Measurements from ENCODE around the gene CSAD.

The CSAD gene, protein sequence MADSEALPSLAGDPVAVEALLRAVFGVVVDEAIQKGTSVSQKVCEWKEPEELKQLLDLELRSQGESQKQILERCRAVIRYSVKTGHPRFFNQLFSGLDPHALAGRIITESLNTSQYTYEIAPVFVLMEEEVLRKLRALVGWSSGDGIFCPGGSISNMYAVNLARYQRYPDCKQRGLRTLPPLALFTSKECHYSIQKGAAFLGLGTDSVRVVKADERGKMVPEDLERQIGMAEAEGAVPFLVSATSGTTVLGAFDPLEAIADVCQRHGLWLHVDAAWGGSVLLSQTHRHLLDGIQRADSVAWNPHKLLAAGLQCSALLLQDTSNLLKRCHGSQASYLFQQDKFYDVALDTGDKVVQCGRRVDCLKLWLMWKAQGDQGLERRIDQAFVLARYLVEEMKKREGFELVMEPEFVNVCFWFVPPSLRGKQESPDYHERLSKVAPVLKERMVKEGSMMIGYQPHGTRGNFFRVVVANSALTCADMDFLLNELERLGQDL

DNA sequence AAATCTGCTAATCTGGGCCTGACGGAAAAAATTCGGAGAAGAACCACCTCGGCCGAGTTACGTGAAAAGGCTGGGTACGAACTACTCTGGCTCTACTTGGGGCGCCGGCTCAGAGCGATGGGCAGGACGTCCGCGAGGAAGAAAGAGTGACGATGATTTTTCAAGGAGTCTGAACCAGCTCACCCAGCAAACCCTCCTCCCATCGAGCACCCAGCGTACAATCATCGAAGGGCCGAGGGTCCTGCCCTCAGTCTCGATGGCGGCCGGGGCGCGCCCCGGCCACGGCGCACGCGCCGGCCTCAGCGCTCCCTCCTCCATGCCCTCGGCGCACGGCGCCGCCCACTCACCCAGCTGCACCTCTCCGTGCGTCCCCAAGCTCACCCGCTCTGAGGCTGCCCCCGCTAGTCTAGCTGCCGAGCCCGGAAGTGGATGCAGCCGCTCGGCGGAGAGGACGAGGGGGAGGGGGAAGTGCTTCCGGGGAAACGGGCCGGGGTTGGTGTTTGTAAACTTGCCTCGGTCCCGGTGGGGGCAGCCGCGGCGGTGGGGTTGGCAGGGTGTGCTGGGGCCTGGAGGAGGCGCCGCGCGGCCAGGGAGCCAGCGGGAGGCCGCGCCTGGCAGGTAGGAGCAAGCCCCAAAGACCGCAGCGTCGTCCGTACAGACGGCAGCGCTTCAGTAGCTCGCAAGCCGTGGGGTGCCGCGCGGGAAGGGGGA, at the start of gene CSAD, which contains the start of gene ZNF740:
Gene CSAD (minus strand): TSS at position 706 of the 711 bp plus-strand sequence. CDS start 7,455 bp downstream, outside the sequence.
Gene ZNF740 (plus strand): TSS at position 503 of the 711 bp plus-strand sequence. CDS start 1,262 bp downstream, outside the sequence.
- DNase-seq: peak; percentile 98

DNA sequence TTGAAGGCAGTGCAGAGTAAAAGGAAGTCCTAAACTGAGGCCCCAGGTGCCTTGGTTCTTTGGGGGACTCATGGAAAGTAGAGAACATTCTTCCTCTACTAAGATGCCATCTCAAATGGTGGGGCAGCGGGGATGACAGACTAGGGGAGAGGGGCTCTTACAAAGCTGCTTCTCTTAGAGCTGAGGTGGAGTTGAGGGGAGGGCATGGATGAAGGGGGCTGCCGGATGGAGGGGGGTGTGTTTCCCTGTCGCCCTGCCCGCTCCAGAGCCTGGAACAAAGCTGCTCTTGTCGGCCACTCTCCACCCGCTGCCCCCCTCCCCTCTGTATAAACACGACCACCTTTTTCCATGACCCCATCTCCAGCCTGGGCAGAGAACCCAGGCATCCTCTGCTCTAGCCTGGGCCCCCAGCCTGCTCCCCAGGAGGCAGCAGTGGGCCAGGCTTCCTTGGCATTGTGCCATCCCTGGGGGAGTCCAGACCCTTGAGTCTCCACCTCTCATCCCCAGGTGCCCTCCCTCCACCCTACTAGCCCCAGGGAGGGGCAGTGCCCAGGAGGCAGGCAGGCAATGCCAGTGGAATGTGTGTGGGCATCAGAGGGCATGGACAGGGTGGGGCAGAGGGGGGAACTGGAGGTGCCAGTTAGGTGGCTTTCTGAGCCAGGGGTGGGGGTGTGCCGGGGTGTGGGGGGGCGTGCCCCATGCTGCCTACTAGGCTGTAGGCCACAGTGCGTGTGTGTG, 49.6 kb upstream of the CSAD start:
- no peak for DNase-seq

- no peak for DNase-seq
Observed at GRCh38 chr12:53229454-53229853, 48.7 kb upstream of the CSAD start.

GRCh38 chr12:53227836-53228235, 47.1 kb upstream of the CSAD start:
- no peak for DNase-seq

DNA sequence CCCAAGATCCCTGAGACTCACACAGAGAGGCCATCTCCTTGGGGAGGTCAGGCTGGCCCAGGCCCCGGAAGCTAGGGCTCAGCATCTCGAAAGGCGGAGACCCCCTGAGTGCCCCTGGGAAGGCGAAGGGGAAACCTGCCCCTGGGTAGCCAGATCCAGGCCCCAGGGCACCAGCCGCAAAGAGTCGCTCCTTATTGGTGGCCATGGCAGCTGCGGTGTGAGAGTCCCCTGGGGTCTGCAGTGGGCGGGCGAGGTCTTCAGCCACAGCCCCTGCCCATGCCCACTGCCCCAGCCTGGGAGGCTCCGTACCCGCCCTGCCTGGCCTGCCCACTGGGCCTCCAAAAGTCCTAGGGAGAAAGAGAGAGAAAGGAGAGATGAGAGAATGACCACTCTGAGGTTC, 46.6 kb upstream of the CSAD start:
- DNase-seq: no peak

DNA sequence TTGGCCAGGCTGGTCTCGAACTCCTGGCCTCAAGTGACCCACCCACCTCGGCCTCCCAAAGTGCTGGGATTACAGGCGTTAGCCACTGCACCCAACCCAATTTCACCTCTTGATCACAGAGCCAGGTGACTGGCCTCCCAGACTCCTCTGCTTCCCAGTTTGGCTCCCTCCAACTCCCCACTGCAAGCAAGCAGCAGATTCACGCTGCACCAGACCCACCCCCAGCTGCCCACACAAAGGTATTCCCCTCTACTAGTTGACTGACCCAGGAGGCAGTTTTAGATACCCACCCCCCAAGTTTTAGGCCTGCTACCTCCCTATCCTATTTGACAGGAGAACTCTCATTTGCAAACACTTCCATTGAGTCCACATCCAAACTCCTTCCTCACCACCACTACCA, 46.1 kb upstream of the CSAD start:
- no peak for DNase-seq

- no peak for DNase-seq
Observed at GRCh38 chr12:53225635-53226424, 45.1 kb upstream of the CSAD start.

GRCh38 chr12:53224897-53225634, 44.3 kb upstream of the CSAD start:
- DNase-seq: no peak

DNA sequence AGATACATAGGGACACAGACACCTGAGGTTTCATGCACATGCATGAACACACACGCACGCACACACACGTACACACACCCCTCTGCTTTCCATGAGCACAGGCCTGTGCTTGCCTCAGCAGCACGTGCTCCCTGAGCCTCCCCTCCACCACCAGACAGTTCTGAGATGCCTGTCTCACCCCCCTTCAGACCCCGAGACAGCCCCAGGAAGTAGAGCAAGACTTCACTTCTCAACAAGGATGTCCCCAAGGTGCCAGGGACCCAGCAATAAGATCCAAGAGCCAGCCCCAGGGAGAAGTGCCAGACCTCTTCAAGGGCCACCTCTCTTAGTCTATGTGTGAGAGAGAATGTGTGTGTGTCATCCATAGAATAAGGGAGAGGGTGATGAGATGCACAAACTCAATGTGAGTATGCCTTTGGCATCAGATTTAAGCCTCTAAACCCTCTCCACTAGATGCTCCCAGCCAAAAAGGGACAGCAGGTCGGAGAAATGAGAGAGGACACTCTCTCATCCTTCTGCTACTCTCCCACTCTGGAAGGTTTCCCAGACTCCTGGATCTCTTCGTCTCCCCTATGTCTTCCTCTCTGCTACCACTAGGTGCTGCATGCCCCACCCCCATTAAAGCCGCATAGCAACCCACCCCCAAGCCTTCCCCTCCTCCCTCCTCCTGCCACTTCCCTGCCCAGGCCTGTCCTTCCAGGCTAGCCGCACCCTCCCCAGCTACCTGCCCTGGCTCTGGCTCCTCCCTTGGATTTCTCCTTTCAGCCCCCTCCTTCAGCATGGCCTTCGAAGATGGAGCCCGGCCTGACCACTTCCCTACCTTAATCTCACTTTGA, 43.6 kb upstream of the CSAD start:
- DNase-seq: no peak

- no peak for DNase-seq
Observed at GRCh38 chr12:53223389-53224060, 42.8 kb upstream of the CSAD start.

- no peak for DNase-seq
Observed at GRCh38 chr12:53222806-53223261, 42.1 kb upstream of the CSAD start.

GRCh38 chr12:53222170-53222721, 41.5 kb upstream of the CSAD start:
- no peak for DNase-seq

DNA sequence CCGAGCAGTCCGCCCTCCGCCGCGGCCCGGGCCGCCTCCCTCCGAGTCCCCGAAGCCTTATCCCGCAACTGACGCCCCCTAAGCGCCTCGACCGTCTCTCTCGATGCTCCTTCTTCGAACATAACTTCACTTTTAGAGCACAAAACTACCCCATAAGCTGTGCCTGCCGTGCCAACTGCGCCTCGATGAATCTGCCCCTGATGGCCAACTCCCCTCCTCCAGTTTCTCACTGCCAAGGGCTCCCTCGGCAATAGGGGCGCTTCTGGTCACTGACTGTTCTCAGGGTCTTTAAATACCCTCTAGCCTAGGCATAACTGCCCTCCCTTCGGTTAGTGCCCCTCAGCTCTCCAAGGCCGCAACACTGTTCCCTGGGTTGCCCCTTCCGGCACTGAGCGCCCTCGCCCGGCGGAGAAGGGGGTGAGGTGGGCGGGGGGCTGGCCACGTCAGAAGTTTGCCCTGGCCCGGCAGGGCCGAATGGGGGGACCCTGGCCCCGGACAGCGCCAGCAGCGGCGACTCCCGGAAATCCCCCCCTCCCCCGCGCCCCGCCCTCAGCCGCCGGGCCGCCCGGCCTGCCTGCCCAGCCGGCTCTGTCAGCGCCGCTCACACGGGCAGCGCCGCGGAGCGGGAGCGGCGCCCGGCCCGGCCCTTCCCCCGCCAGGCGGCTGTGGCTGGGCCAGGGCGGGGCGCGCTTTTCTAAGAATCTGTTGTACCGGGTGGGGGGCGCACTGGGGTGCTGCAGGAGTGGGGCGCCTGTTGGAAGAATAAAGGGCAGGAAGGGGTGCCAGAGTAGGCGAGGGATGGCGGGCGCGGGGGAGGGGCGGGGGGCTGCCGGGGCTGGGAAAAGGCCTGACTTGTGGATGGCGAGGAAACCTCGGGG, 40.7 kb upstream of the CSAD start:
- DNase-seq: peak; percentile 66

DNA sequence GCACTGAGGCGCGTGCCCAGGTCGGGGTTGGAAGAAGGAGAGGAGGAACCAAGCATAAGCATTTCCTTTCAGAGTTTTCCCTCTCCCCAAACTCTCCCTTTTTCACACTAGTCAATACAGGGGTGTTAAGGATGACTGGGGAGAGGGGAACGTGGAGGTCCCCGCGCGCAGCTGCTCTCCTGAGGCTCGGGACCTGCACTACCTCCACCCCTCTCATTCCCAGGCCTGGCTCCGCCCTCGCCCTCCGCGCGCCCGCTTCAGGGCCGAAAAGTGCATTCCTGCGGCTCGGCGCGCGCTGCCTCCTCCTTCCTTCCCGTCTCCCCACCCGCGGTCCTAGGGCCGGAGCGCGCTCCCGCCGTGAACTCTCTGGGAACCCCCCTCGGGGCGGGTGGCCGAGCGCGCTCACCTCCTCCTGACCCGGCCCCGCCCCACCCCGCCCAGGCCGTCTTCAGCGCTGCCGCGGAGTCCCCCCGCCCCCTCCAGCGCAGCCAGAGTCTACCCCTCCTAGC, 40.0 kb upstream of the CSAD start:
- peak; percentile 84 for DNase-seq

DNA sequence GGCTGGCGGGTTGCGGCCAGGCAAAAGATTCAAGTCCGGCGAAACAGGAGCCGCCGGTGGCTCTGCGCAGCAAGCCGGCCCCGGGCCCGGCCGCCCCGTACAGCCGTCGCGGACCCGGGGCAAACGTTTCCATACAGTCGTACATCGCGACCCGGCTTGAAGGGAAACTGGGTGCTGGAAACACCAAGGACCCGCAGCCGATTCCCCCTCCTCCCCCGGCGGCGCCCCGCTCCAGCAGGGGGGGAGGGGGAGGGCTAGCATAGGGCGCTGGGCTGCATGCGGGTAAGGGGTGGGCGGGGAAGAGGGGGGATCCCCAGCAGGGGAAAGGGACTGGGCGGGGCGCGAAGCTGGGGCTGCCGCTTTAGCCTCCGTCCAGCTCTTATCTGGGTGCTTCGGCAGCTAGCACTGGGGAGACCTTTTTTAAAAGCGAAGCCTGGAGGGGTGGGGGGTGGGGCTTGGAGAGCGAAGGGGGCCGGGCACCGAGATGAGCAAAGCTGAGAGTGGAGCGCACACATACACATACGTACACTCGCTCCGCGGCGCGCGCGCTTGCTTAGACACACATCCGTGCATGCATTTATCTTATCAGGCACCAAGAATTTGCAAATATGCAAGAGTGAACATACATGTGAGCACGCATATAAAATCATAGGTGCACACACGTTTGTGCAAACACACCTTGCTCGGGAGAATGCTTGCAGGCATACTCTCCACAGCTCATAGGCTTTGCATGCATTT, 39.4 kb upstream of the CSAD start:
- DNase-seq: peak; percentile 78

DNA sequence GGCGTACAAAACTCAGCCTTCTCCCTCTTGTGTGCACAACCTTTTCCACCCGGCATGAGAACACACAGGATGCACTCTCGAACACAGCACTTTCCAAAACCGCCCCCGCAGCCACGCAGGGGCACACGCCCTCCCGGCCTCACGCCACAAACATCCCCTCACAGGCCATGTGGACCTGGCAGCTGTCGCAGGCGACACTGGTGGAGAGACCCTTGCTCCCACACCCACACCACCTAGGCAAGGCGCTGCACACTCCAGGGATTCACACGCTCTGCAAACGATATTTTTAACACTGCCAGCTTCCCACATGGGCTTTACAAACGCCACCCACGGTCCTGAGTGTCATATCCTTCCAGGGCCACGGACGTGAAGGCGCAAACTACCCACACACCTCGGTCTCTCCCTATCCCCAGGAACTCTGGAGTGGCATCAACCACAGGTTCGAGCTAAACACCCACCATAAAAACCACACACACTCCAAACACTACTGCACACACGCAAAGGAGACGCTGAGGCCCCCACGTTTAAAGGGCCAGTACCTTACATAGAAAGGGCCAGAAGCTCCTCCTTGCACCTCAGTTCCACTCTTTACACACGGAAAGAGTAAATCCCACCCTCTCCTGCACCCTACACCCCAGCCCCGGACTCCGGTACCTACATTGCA, 38.7 kb upstream of the CSAD start:
- peak; percentile 45 for DNase-seq

Data from CD4-positive, alpha-beta T cell treated with Interleukin-21 for 1 hour (primary cell).